Mesendoderm (in vitro differentiated cells): ENCODE results near the gene MBNL2.

Experiments used
- DNase-seq: peaks from one replicate; pipeline ENCODE4 v3.0.0; 2013
- H2AK5ac ChIP-seq: 2 replicates; pipeline ENCODE4 v1.6.1; 2013; ENCODE audit warnings: low read length, inconsistent platforms
- H2BK120ac ChIP-seq: 2 replicates; pipeline ENCODE4 v1.6.1; 2013; ENCODE audit warnings: low read depth, mild to moderate bottlenecking, low read length, moderate library complexity, mixed read lengths
- H2BK15ac ChIP-seq: replicated peaks from 2 replicates; pipeline ENCODE4 v1.6.1; 2013; ENCODE audit warnings: low read depth, mild to moderate bottlenecking, moderate library complexity
- H2BK5ac ChIP-seq: 2 replicates; pipeline ENCODE4 v1.6.1; 2013; ENCODE audit warnings: low read length, inconsistent platforms
- H3K18ac ChIP-seq: 2 replicates; pipeline ENCODE4 v1.6.1; 2013; ENCODE audit warnings: mild to moderate bottlenecking, low read length, mixed read lengths
- H3K23ac ChIP-seq: one replicate; pipeline ENCODE4 v1.6.1; 2013; ENCODE audit warnings: low read length
- H3K27ac ChIP-seq: 2 replicates; pipeline ENCODE4 v1.5.1; 2013; ENCODE audit warnings: low read depth, mild to moderate bottlenecking, inconsistent platforms, low read length, moderate library complexity
- H3K27me3 ChIP-seq: 2 replicates; pipeline ENCODE4 v1.6.1; 2013; ENCODE audit warnings: low read length, control low read depth, mild to moderate bottlenecking, inconsistent platforms; ENCODE audit not compliant: insufficient read depth, poor library complexity
- H3K36me3 ChIP-seq: 2 replicates; pipeline ENCODE4 v1.6.1; 2013; ENCODE audit warnings: low read length, inconsistent platforms; ENCODE audit not compliant: control insufficient read depth, insufficient read depth
- H3K4ac ChIP-seq: one replicate; pipeline ENCODE4 v1.6.1; 2013; ENCODE audit warnings: low read depth, mild to moderate bottlenecking, low read length, moderate library complexity
- H3K4me1 ChIP-seq: 2 replicates; pipeline ENCODE4 v1.6.1; 2013; ENCODE audit warnings: low read depth, low read length, inconsistent platforms; ENCODE audit not compliant: control insufficient read depth
- H3K4me2 ChIP-seq: 2 replicates; pipeline ENCODE4 v1.6.1; 2013; ENCODE audit warnings: low read length
- H3K4me3 ChIP-seq: 2 replicates; pipeline ENCODE4 v1.5.1; 2013; ENCODE audit warnings: mild to moderate bottlenecking, low read length
- H3K56ac ChIP-seq: one replicate; pipeline ENCODE4 v1.6.1; 2013; ENCODE audit warnings: low read length
- H3K79me1 ChIP-seq: 2 replicates; pipeline ENCODE4 v1.6.1; 2013; ENCODE audit warnings: low read length, inconsistent platforms
- H3K79me2 ChIP-seq: 2 replicates; pipeline ENCODE4 v1.6.1; 2013; ENCODE audit warnings: mild to moderate bottlenecking, low read length; ENCODE audit not compliant: control insufficient read depth, insufficient read depth
- H3K9ac ChIP-seq: 2 replicates; pipeline ENCODE4 v1.6.1; 2013; ENCODE audit warnings: low read length, inconsistent platforms
- H4K5ac ChIP-seq: one replicate; pipeline ENCODE4 v1.6.1; 2013; ENCODE audit warnings: low read length
- H4K8ac ChIP-seq: one replicate; pipeline ENCODE4 v1.6.1; 2013; ENCODE audit warnings: low read depth, mild to moderate bottlenecking, control low read depth, low read length, moderate library complexity
- WGBS: extraction: QIAGEN DNeasy Blood & Tissue Kit; methylation state at CpG from one replicate; pipeline ENCODE4 v1.1.7; 2013; ENCODE audit warnings: low lambda C conversion rate, missing lambda C conversion rate; ENCODE audit not compliant: insufficient coverage; ENCODE audit errors: extremely low coverage; 5-methylcytosine and 5-hydroxymethylcytosine counted together

Gene MBNL2

GRCh38 chr13:97192166-97192565 lies 30.0 kb upstream of the MBNL2 start:
- H3K4me1 ChIP-seq: peaks cover 13% of the 10 kb centered on the region
- H2BK5ac ChIP-seq: no peak overlapping the region
- no peaks in the 10 kb centered on the region for H3K79me2 ChIP-seq
- no peak overlapping the region for H2BK15ac ChIP-seq
- H4K5ac ChIP-seq: no peak overlapping the region
- no CpG with 5 or more reads among the region's 3 CpGs for WGBS
- H3K18ac ChIP-seq: no peak overlapping the region
- no peak overlapping the region for H3K4ac ChIP-seq
- no peak overlapping the region for H2AK5ac ChIP-seq
- H3K4me3 ChIP-seq: no peak overlapping the region
- H3K27ac ChIP-seq: no peak overlapping the region
- no peaks in the 10 kb centered on the region for H3K36me3 ChIP-seq
- H3K4me2 ChIP-seq: no peak overlapping the region
- H4K8ac ChIP-seq: no peak overlapping the region
- no peaks in the 10 kb centered on the region for H3K27me3 ChIP-seq
- H3K23ac ChIP-seq: no peak overlapping the region
- H3K56ac ChIP-seq: no peak overlapping the region
- no peak overlapping the region for H2BK120ac ChIP-seq
- H3K9ac ChIP-seq: no peak overlapping the region
- peak; percentile 78 for DNase-seq
- H3K79me1 ChIP-seq: no peaks in the 10 kb centered on the region

GRCh38 chr13:97193577-97193976 lies 28.6 kb upstream of the MBNL2 start:
- Histone ChIP-seq H3K27me3 (no peaks in the 10 kb centered on the region), H3K23ac (no peak overlapping the region), H2AK5ac (peak overlapping the region; percentile 60), H3K4me2 (no peak overlapping the region), H2BK120ac (no peak overlapping the region), H3K56ac (no peak overlapping the region), H3K9ac (no peak overlapping the region), H4K5ac (no peak overlapping the region), H3K4me3 (no peak overlapping the region), H4K8ac (no peak overlapping the region), H3K36me3 (no peaks in the 10 kb centered on the region), H3K79me1 (no peaks in the 10 kb centered on the region), H3K18ac (no peak overlapping the region), H3K27ac (no peak overlapping the region), H2BK5ac (peak overlapping the region; percentile 34), H3K79me2 (no peaks in the 10 kb centered on the region), H3K4me1 (peaks cover 13% of the 10 kb centered on the region), H3K4ac (no peak overlapping the region), H2BK15ac (no peak overlapping the region)
- DNase-seq: no peak
- WGBS: no CpG with 5 or more reads among the region's 5 CpGs

DNA sequence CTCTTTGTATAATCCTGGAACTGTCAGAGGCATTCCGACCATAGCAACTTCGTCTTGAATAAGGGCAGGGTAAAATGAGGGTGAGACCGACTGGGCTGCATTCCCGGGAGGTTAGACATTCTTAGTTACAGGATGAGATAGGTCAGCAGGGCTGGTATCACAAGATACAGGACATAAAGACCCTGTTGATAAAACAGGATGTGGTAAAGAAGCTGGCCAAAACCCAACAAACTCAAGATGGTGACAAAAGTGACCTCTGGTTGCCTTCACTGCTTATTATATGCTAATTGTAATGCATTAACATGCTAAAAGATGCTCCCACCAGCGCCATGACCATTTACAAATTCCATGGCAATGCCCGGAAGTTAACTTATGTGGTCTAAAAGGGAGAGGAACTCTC lies 27.7 kb upstream of the MBNL2 start:
- peak; percentile 91 for DNase-seq
- Histone ChIP-seq H3K27ac (no peak overlapping the region), H2BK15ac (no peak overlapping the region), H3K4me2 (no peak overlapping the region), H3K4me3 (no peak overlapping the region), H3K56ac (no peak overlapping the region), H2BK5ac (no peak overlapping the region), H3K4me1 (peaks cover 13% of the 10 kb centered on the region), H2BK120ac (no peak overlapping the region), H2AK5ac (no peak overlapping the region), H4K5ac (no peak overlapping the region), H3K79me1 (no peaks in the 10 kb centered on the region), H3K79me2 (no peaks in the 10 kb centered on the region), H4K8ac (no peak overlapping the region), H3K9ac (no peak overlapping the region), H3K18ac (no peak overlapping the region), H3K23ac (no peak overlapping the region), H3K27me3 (no peaks in the 10 kb centered on the region), H3K4ac (no peak overlapping the region), H3K36me3 (no peaks in the 10 kb centered on the region)
- no CpG with 5 or more reads among the region's 6 CpGs for WGBS

- Histone ChIP-seq H3K27me3 (no peaks in the 10 kb centered on the region), H2BK5ac (no peak overlapping the region), H3K79me2 (no peaks in the 10 kb centered on the region), H4K8ac (no peak overlapping the region), H3K4me1 (peaks cover 13% of the 10 kb centered on the region), H3K4ac (no peak overlapping the region), H3K4me2 (no peak overlapping the region), H3K9ac (no peak overlapping the region), H4K5ac (no peak overlapping the region), H3K36me3 (no peaks in the 10 kb centered on the region), H3K18ac (no peak overlapping the region), H3K27ac (no peak overlapping the region), H2BK15ac (no peak overlapping the region), H3K23ac (no peak overlapping the region), H3K56ac (no peak overlapping the region), H3K79me1 (no peaks in the 10 kb centered on the region), H2AK5ac (no peak overlapping the region), H2BK120ac (no peak overlapping the region), H3K4me3 (no peak overlapping the region)
- WGBS: no CpG with 5 or more reads among the region's 4 CpGs
- DNase-seq: peak; percentile 57
Measured at GRCh38 chr13:97196340-97196739, 25.8 kb upstream of the MBNL2 start.

- no peak overlapping the region for H2BK120ac ChIP-seq
Measured at GRCh38 chr13:97198753-97199152, 23.4 kb upstream of the MBNL2 start.

GRCh38 chr13:97199451-97199850 lies 22.7 kb upstream of the MBNL2 start:
- Histone ChIP-seq H2BK5ac (no peak overlapping the region), H4K5ac (no peak overlapping the region), H2BK120ac (no peak overlapping the region), H2BK15ac (no peak overlapping the region), H3K23ac (no peak overlapping the region), H3K18ac (no peak overlapping the region), H2AK5ac (no peak overlapping the region), H3K56ac (no peak overlapping the region), H3K4ac (no peak overlapping the region), H3K79me2 (no peaks in the 10 kb centered on the region), H4K8ac (no peak overlapping the region), H3K4me1 (peaks cover 2% of the 10 kb centered on the region), H3K9ac (no peak overlapping the region), H3K4me2 (no peak overlapping the region), H3K36me3 (no peaks in the 10 kb centered on the region), H3K27me3 (no peaks in the 10 kb centered on the region), H3K27ac (no peak overlapping the region), H3K4me3 (no peak overlapping the region), H3K79me1 (no peaks in the 10 kb centered on the region)
- DNase-seq: no peak
- WGBS: no CpG with 5 or more reads among the region's 3 CpGs

More at GRCh38 chr13:97198753-97199152, 23.4 kb upstream of the MBNL2 start:
- WGBS: no CpG with 5 or more reads among the region's 2 CpGs
- no peak for DNase-seq
- no peak overlapping the region for H3K4me2 ChIP-seq
- no peaks in the 10 kb centered on the region for H3K27me3 ChIP-seq
- H3K4me3 ChIP-seq: no peak overlapping the region
- H3K56ac ChIP-seq: no peak overlapping the region
- H3K27ac ChIP-seq: no peak overlapping the region
- no peak overlapping the region for H2BK5ac ChIP-seq
- H4K8ac ChIP-seq: no peak overlapping the region
- no peaks in the 10 kb centered on the region for H3K79me1 ChIP-seq
- no peak overlapping the region for H2BK15ac ChIP-seq
- no peak overlapping the region for H3K9ac ChIP-seq
- no peak overlapping the region for H3K23ac ChIP-seq
- no peak overlapping the region for H3K4ac ChIP-seq
- H3K18ac ChIP-seq: no peak overlapping the region
- no peaks in the 10 kb centered on the region for H3K36me3 ChIP-seq
- H2AK5ac ChIP-seq: no peak overlapping the region
- H3K79me2 ChIP-seq: no peaks in the 10 kb centered on the region
- peaks cover 5% of the 10 kb centered on the region for H3K4me1 ChIP-seq
- no peak overlapping the region for H4K5ac ChIP-seq
